GM15510 (cell line): Measurements from ENCODE around the gene VDAC1.

Source experiments
- POLR2A ChIP-seq: IDR thresholded peaks from 3 replicates; pipeline ENCODE4 v1.6.1; 2011; ENCODE audit warnings: borderline replicate concordance; ENCODE audit not compliant: insufficient read length; ENCODE audit errors: extremely low read depth

The VDAC1 gene

DNA sequence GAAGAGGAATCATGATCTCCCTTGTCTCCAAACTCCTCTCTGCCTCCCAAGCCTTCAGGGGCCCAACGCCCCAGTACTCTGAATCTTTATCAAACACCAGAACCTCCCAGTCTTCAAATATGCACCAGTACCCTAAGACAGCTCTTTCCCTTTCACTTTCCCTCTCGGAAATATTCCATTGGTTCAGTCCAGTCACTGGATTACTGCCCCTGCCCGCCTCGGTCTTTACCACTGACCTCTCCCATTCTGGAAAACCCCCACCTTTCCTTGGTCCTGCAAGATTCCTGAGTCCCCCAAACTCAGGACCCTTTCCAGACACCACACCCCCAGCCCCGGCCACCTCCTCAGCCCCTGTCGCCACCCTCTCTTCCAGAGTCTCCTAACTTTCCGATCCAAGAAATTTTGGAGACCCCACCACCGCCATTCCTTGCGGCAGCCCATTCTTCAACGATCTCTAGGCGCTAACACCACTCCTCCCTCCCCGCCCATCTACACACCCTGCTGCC, 37.0 kb downstream of the VDAC1 start:
- no peak for TF ChIP-seq POLR2A

DNA sequence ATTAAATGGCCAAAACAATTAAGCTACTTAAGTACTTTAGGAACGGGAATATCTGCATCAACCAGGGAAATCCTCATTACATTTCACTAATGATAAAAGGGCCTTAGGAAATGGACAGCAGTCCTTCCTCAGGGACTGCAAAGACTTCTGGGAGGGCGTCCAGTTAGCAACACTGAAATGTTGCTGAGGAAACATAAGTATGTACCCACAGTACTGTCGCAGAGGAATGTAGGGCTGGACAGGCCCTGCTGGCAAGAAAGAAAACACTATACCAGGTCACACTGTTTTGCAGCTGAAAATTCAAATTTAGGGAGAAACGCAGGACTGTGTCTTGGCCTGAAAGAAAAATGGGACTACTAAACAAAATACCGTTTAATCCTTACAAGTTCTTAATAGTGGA, 37.7 kb downstream of the VDAC1 start:
- TF ChIP-seq POLR2A, result no peak

DNA sequence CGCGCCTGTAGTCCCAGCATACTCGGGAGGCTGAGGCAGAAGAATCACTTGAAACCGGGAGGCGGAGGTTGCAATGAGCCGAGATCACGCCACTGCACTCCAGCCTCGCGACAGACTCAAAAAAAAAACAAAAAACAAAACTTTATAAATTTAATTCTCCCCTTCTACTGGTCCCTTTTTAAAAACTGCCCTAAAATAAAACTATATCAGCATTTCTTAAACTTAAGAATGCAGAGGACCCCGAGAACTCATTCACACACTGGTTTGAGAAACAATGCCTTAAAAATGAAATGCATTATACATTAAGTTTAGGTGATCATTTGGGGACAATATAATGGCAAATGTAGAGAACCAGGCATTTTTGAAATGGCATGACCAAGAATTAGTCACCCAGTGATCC, 38.7 kb downstream of the VDAC1 start:
- TF ChIP-seq POLR2A, result no peak

DNA sequence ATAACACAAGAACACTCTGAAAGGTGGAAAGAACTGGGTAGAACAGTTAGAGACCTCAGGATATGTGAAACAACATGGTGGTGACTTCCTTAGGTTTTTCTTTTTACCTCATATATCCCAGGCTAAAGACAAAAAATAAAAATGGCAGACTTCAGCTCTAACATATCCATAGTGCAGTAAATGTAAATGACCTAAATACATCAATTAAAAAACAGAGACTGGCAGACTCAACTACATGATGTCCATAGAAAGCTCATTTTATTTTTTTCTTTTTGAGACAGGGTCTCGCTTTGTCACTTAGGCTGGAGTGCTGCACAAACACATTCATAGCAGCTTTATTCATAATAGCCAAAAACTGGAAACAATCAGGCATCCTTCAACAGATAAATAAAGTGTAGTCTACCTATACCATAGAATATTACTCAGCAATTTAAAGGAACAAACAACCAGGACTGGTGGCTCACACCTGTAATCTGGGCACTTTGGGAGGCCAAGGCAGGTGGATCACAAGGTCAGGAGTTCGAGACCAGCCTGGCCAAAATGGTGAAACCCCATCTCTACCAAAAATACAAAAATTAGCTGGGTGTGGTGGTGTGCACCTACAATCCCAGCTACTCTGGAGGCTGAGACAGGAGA, 41.2 kb downstream of the VDAC1 start:
- TF ChIP-seq POLR2A, result no peak

DNA sequence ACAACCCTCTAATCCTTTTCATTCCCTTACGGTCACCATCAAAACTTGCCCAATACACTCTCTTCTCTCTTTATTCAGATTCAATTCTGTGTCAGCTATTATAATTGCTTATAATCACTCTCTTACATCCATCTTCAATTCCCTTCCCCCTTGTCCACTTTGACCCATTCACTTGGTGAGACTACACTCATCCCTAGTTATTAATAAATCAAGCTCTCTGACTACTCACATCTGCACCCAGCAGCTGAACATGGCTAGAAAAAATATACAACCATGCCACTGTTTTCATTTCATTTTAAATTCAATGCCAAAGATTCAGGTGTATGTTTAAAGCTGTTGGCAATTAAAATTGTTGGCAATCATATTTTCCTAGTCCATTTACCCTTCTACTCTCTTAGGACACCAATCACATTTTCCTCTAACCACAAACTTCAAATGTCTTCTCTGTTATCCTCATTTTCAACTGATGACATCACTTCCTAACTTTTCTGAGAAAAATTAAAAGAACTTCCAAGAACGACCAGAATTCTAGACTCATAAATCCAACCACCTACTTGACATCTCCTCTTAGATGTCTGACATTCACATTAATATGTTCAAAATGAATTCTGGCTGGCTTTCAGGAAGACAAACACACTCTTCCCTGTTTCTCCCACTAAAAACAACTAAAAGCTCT, 41.8 kb downstream of the VDAC1 start:
- no peak for TF ChIP-seq POLR2A

DNA sequence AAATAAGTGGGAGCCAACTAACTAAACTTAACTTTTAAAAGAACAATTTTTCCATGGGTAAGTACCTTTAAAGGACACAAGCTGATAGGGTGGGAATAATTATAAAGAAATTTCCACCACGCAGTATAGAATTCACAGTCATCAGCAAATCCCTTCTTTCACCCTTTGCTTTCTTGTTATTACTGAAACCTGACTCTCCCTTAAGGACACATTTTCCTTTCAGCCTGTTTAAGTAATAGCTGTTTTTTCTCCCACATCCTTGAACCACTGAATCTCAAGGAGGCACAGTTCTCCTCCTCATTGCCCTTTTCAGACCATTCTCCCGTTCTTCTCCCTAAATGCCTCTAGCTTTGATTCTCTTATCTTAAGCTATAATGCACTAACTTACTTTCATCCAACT, 42.6 kb downstream of the VDAC1 start:
- TF ChIP-seq POLR2A, result no peak

DNA sequence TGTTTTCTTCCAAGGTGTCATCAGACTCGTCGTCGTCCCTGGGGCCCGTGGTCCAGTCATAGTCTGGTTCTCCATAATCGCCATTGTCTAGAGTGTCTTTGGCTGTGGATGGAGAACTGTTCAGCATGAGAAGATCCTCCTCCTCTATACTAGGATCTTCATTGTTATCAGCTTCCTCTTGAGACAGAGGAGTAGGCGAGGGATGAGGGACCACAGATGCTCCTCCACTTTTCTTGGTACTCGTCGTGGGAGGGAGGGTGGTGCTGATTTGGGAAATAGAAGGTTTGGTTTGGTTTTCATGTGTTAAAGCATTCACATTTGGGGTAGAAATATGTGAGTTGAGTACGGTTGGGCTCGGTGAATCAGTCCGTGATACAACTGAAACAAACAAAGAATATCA, 45.1 kb downstream of the VDAC1 start:
- no peak for TF ChIP-seq POLR2A

DNA sequence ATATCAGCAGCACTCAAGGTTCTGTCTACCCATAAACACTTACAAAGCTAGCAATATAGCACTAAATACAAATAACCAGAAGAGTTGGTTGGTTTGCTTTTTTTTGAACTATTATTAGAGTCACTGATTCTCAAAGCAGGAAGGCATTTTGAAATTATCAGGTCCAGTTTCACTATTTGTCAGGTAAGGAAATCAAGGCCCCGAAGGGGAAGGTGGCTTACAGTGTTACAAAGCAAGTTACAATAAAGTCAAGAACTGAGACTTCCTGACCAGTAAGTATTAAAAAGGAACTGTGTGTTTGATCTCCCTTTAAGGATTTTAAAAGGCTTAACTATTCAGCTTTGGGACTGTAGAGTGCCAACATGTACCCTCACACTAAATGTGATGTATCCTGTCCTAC, 47.2 kb downstream of the VDAC1 start:
- no peak for TF ChIP-seq POLR2A

DNA sequence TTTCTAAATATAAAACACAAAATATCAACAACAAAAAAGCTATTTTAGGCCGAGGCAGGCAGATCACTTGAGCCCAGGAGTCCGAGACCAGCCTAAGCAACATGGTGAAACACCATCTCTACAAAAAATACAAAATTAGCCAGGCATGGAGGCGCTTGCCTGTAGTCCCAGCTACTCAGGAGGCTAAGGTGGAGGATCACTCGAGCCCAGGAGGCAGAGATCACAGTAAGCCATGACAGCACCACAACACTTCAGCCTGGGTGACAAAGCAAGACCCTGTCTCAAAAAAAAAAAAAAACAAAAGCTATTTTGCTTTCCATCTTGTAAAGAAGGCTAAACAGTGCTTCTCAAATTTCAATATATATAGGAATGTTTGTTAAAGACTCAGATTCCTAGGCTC, 47.7 kb downstream of the VDAC1 start:
- no peak for TF ChIP-seq POLR2A

DNA sequence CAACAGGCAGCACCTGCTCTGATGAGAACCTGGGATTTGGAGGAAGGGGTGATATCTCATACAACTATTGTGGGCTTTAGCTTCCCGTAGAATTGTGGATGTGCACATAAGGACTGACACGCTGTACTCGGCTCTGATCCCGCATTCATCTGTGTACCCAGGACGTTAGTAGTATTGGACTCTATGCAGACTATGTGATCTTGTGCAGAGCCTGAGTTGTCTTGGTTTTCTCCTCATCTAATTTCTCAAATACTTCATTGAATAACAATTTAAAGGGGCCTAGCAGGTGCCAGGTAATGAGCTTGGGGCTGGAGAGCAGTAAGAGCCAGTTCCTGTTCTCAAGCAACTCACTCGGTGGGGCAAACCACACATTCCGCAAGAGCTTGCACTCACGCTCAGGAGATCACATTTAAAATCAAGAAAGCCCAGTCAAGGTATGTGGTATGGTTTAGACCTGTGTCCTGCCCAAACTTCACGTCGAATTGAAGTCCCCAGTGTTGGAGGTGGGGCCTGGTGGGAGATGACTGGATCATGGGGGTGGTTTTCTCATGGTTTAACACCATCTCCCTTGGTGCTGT, 51.1 kb downstream of the VDAC1 start:
- TF ChIP-seq POLR2A, result no peak

DNA sequence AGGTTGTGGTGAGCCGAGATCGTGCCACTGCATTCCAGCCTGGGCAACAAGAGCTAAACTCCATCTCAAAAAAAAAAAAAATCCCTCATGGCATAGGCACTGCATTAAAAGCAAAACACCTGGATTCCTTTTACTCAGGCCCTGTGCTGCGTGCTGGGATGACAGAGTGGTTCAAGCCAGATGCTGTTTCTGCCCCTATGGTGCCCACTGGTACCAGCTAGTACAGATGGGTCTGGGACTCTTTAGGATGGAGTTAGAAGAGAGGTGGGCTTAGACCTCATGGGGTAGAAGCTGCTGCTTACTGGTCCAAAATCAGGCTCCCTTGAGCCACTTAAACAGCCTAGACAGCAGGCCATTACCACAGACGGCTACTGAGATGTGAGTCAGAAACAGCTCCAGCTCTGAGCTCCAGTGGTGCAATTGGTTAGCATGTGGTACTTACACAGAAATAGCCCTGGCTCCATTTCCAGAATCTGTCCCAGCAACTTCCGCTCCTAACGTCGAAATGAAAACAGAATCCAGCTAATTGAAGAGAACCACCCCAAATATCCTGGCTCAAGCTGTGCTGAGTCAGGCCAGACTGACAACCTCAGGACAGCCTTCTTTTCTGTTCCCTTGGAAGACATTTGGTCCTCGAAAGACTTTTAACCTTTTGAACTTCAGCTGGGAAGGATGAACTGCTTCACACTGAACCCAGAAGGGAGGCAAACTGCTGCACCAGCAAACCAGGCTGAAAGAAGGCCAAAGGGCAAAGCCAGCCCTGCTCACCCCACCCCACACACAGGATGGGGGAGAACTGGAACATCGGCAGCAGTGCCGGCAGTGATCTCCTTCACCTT, 51.8 kb downstream of the VDAC1 start:
- no peak for TF ChIP-seq POLR2A

DNA sequence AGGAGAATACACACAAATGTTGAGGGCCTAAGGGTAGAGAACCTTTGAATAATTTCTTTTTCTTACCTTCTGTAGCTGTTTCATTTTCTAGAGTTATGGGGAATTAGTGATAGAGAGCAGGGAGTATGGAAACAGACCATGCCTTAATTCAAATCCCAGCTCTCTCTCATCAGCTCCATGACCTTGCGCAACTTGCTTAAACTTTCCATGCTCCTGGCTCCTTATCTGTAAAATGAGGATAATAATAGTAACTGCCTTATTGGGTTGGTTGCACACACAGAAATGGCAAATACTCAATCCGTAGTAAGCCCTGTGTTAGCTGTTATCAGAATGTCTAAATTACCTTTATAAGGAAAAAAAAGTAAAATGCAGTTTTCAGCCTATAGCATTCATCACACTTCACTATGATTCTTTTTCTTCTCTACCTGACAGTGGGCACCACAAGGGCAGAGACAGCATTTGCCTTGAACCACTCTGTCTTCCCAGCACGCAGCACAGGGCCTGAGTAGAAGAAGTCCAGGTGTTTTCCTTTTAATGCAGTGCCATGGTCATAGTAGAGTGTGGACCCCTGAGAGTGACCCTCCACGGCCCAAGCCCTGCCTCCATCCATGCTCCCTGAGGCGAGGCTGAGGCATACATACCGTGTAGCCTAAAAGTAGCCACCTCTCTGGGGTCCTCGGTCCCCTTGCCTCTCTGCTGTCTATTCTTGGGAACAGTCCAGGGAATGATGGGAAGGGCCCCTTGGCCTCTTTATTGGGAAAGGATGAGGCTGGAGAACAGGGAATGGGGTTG, 53.8 kb downstream of the VDAC1 start:
- TF ChIP-seq POLR2A, result no peak

DNA sequence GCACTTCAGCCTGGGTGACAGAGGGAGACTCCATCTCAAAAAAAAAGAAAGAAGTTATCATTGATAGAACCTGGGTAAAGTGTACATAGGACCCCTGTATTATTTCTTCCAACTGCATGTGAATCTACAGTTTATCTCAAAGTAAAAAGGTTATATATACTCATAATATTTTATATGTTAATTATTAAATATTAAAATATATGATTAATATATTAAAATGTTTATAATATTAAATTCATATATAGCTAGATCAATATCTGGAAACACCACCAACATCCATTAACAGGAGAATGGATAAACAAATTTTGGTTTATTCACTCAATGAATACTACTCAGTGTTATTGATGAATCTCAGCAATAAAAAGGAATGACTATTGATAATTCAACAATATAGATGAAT, 56.1 kb downstream of the VDAC1 start:
- no peak for TF ChIP-seq POLR2A

DNA sequence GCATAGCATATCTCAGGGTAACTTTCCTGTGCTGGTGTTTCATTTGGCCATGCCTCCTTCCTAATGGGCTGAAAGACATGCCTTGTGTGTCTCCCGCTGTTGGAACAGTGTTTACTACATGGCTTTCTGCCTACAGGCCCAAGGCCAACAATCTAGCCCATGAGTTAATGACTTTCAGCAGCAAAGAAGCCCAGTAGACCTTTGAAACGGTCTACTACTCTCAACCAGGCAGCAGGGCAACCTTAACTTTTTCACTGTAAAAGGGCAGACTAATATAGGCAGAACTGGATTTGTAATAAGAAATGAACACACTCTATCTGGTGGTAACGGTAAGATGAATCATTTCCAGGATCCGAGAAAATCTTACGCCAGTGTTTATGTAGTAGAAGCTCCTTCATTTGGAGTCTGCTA, 57.3 kb downstream of the VDAC1 start:
- no peak for TF ChIP-seq POLR2A

DNA sequence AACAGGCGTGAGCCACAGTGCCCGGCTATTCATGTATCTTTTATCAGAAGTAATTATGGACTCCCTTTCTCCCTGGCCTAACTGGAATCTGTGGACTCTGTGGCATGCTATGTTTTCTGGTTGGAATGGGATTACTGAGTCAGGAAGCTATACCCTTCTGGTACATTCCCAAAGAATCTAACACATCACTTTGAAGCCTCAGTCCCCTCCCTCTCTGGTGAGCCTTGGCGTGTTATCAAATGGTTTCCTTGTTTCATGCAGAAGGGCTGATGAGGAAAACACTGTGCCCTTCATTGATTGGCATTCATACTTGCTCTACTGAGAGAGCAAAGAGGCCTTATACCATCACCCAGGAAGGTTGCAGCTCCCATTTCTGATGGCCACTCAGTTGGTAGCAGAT, 59.2 kb downstream of the VDAC1 start:
- TF ChIP-seq POLR2A, result no peak
